HUES6 (cell line): ENCODE data around the gene EXOSC10.
"Not testable (repeated sequence)": the region's sequence is repeated elsewhere in the genome, so short reads cannot be mapped to it uniquely, and the experiment has no call there.

ENCODE experiments used
- H3K27ac ChIP-seq: 2 replicates; pipeline ENCODE4 v1.7.0; 2013; ENCODE audit warnings: low read depth, mild to moderate bottlenecking, low read length, inconsistent platforms
- H3K27me3 ChIP-seq: 2 replicates; pipeline ENCODE4 v1.6.1; 2013; ENCODE audit warnings: low read length; ENCODE audit not compliant: control insufficient read depth, insufficient read depth
- H3K36me3 ChIP-seq: 2 replicates; pipeline ENCODE4 v1.6.1; 2013; ENCODE audit warnings: low read length; ENCODE audit not compliant: control insufficient read depth, insufficient read depth
- H3K4me1 ChIP-seq: 2 replicates; pipeline ENCODE4 v1.6.1; 2013; ENCODE audit warnings: low read length; ENCODE audit not compliant: control insufficient read depth, insufficient read depth
- H3K4me3 ChIP-seq: 2 replicates; pipeline ENCODE4 v1.5.1; 2013; ENCODE audit warnings: low read depth, low read length
- H3K9ac ChIP-seq: one replicate; pipeline ENCODE4 v1.6.1; 2013; ENCODE audit warnings: mild to moderate bottlenecking, low read length
- H3K9me3 ChIP-seq: 2 replicates; pipeline ENCODE4 v1.6.1; 2013; ENCODE audit warnings: low read depth, low read length; ENCODE audit not compliant: control insufficient read depth, insufficient read depth

Gene EXOSC10

GRCh38 chr1:11109047-11109760 is 9.5 kb upstream of the EXOSC10 start:
- Histone ChIP-seq H3K9me3 (no peaks in the 10 kb centered on the region), H3K27ac (no peak overlapping the region), H3K4me3 (no peak overlapping the region), H3K9ac (no peak overlapping the region), H3K4me1 (no peaks in the 10 kb centered on the region), H3K36me3 (peaks cover 73% of the 10 kb centered on the region), H3K27me3 (no peaks in the 10 kb centered on the region)

DNA sequence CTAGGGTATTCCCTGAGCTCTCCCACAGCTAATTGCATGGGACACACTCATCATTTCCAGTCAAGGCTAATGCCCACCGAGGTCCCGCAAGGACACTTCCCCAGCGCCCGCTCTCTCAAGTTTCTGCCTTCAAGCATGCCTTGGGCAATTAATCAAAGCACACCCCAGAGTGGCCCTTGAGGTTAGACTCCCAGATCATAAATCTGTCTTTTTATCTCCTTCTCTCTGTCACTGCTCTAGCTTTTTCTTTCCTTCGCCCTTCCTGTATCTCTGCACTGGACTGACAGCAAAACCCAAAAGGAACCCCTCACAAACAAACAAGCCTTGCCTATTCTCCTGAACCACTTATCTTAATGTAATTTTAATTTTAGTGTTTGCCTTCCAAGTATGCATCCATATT is 7.9 kb upstream of the EXOSC10 start:
- Histone ChIP-seq H3K36me3 (peaks cover 57% of the 10 kb centered on the region), H3K4me3 (no peak overlapping the region)

DNA sequence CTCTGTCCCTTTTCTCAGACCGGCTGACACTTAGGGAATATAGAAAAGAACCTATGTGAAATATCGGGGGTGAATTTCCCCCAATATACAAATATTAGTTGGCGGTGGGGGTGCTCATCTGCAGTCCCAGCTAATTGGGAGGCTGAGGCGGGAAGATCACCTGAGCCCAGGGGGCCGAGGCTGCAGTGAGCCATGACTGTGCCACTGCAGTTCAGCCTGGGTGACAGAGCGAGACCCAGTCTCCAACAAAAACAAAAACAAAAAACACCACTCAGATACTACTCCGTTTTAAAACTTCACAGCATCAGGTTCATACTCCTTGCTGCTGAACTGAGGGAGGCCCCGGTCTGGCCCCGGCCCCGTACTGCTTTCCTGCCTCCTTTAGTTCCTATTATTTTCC is 5.9 kb upstream of the EXOSC10 start:
- Histone ChIP-seq H3K9ac (no peak overlapping the region), H3K4me1 (no peaks in the 10 kb centered on the region), H3K9me3 (no peaks in the 10 kb centered on the region), H3K27me3 (no peaks in the 10 kb centered on the region), H3K36me3 (peaks cover 46% of the 10 kb centered on the region), H3K27ac (no peak overlapping the region), H3K4me3 (no peak overlapping the region)

More for the DNA sequence above, 7.9 kb upstream of the EXOSC10 start:
- Histone ChIP-seq H3K9me3 (no peaks in the 10 kb centered on the region), H3K27ac (no peak overlapping the region), H3K9ac (no peak overlapping the region), H3K27me3 (no peaks in the 10 kb centered on the region), H3K4me1 (no peaks in the 10 kb centered on the region)

DNA sequence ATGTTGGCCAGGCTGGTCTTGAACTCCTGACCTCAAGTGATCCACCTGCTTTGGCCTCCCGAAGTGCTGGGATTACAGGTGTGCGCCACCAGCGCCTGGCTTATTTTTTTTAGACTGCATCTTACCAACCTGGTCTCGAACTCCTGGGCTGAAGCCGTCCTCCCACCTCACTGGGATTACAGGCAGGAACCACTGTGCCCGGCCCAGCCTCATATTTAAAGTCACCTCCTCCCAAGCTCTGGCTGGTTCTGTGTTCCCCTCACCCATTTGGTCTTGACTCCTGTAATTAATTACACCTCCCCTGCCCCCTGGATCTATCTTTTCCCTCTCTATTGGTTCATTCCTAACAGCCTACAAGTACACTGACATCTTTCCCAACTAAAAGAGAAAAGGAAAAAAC is 1.7 kb upstream of the EXOSC10 start:
- no peaks in the 10 kb centered on the region for H3K27me3 ChIP-seq
- peaks cover 22% of the 10 kb centered on the region for H3K36me3 ChIP-seq
- H3K9me3 ChIP-seq: no peaks in the 10 kb centered on the region
- H3K27ac ChIP-seq: no peak overlapping the region
- H3K4me3 ChIP-seq: no peak overlapping the region
- H3K4me1 ChIP-seq: peaks cover 9% of the 10 kb centered on the region
- H3K9ac ChIP-seq: no peak overlapping the region

DNA sequence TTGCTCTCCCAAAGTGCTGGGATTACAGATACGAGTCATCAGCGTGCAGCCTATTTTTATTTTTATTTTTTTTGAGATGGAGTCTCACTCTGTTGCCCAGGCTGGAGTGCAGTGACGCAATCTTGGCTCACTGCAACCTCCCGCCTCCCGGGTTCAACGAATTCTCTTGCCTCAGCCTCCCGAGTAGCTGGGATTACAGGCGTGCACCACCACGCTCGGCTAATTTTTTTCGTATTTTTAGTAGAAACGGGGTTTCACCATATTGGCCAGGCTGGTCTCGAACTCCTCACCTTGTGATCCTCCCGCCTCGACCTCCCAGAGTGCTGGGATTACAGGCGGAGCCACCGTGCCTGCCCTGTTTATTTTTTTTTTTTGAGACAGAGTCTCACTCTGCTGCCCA is 1.1 kb upstream of the EXOSC10 start:
- not testable (repeated sequence) for H3K9me3 ChIP-seq, H3K27ac ChIP-seq, H3K27me3 ChIP-seq, H3K4me1 ChIP-seq, H3K4me3 ChIP-seq, H3K9ac ChIP-seq
- peaks cover 22% of the 10 kb centered on the region for H3K36me3 ChIP-seq

DNA sequence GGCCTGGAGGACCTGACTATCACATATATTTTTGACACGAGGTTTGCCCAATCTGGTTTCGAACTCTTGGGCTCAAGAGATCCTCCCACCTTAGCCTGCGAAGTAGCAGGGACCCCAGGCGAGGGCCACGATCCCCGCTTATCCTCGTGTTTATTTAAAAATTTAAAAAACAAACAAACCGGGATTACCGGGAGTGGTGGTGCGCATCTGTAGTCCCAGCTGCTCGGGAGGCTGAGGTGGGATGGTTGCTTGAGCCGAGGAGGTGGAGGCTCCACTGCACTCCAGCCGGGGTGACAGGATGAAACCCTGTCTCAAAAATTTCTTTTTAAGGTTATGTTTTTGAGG is 452 bp upstream of the EXOSC10 start:
- peaks cover 24% of the 10 kb centered on the region for H3K36me3 ChIP-seq
- peaks cover 9% of the 10 kb centered on the region for H3K4me1 ChIP-seq
- H3K9ac ChIP-seq: peak overlapping the region; percentile 97
- peak overlapping the region; percentile 95; the same call in 1 of the 2 replicates for H3K27ac ChIP-seq
- H3K4me3 ChIP-seq: peak overlapping the region; percentile 96
- H3K27me3 ChIP-seq: no peaks in the 10 kb centered on the region
- H3K9me3 ChIP-seq: no peaks in the 10 kb centered on the region

- H3K27ac ChIP-seq: peak overlapping the region; percentile 95
- H3K27me3 ChIP-seq: no peaks in the 10 kb centered on the region
- H3K9me3 ChIP-seq: no peaks in the 10 kb centered on the region
- peaks cover 9% of the 10 kb centered on the region for H3K4me1 ChIP-seq
- H3K4me3 ChIP-seq: peak overlapping the region; percentile 96
- peaks cover 36% of the 10 kb centered on the region for H3K36me3 ChIP-seq
- H3K9ac ChIP-seq: peak overlapping the region; percentile 97
Observed at GRCh38 chr1:11098931-11099309, 749 bp downstream of the EXOSC10 start.

- H3K9me3 ChIP-seq, H3K27me3 ChIP-seq, H3K9ac ChIP-seq, H3K27ac ChIP-seq, H3K4me3 ChIP-seq, H3K4me1 ChIP-seq: not testable (repeated sequence)
- peaks cover 61% of the 10 kb centered on the region for H3K36me3 ChIP-seq
Observed at GRCh38 chr1:11083784-11084183, 15.9 kb downstream of the EXOSC10 start.

DNA sequence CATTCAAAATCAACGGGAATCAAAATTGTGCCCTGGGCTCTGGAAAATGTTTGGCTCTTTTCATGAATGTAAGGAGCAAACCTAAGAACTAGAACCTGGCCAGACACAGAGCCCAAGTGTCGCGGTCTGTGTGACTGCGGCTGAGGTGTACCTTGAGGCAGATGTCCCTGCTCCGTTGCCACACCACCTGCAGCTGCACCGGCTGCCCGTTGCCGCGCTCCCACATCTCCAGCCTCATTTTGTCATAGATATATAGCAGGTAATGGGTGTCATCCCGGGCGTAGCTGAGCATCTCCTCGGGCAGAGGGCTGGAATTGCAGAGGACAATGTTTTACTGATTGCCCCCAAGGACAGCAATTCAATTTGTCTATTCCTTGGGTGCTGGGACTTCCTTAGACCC is 18.7 kb downstream of the EXOSC10 start:
- Histone ChIP-seq H3K4me3 (no peak overlapping the region), H3K36me3 (peaks cover 67% of the 10 kb centered on the region), H3K9me3 (no peaks in the 10 kb centered on the region), H3K27ac (no peak overlapping the region), H3K9ac (no peak overlapping the region), H3K4me1 (no peaks in the 10 kb centered on the region), H3K27me3 (no peaks in the 10 kb centered on the region)

DNA sequence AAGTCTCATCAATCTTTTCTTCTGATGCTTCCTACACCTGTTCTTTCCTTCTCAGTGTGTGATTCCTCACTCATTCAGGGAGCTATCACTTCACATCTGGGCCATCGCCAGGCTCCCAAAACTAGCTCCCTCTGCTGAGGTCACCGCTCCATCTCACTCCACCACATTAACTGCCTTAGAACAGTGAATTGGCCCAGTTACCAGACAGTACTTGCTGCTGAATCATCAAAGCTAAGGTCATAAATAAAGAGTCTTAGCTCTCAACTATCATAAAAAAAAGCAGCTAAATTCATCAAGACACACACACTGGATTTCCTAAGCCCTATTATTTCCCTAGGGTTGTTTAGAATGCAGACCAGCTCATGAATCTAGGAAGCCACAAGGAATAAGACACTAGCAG is 21.0 kb downstream of the EXOSC10 start:
- Histone ChIP-seq H3K27me3 (no peaks in the 10 kb centered on the region), H3K36me3 (peaks cover 88% of the 10 kb centered on the region), H3K4me1 (no peaks in the 10 kb centered on the region), H3K27ac (no peak overlapping the region), H3K9ac (no peak overlapping the region), H3K9me3 (no peaks in the 10 kb centered on the region), H3K4me3 (no peak overlapping the region)

- H3K9ac ChIP-seq, H3K4me1 ChIP-seq, H3K4me3 ChIP-seq, H3K27me3 ChIP-seq, H3K9me3 ChIP-seq, H3K27ac ChIP-seq: not testable (repeated sequence)
- peaks cover 93% of the 10 kb centered on the region for H3K36me3 ChIP-seq
Observed at GRCh38 chr1:11073398-11073797, 26.3 kb downstream of the EXOSC10 start.
